H1 (cell line): ENCODE measurements around the gene CD58. TPM values are rescaled to one million over a fixed set of nuclear protein-coding genes. Genes with fewer than 3 reads are reported as not detected.

Experiments used
- CTCF ChIA-PET: fragments of 300-600 bp; sonication (Branson Sonifier 250); formaldehyde crosslinking; loops from one replicate; lab custom pipeline; 2021; ENCODE audit not compliant: partially characterized antibody; lab: Charles Lee
- POLR2A ChIA-PET: fragments of 300-600 bp; sonication (Branson Sonifier 250); formaldehyde crosslinking; loops from one replicate; lab custom pipeline; 2021; ENCODE audit warnings: inconsistent platforms; ENCODE audit not compliant: partially characterized antibody; lab: Charles Lee
- DNase-seq, 2 experiments: peaks; one replicate each; pipeline versions ENCODE4 v3.0.0 to v3.0.0-alpha.2; 2010 to 2022; ENCODE audit warnings: low spot score in 2 of 2, low read depth in 1 of 2, mixed read lengths in 1 of 2
- FAIRE-seq: peaks from 2 replicates; lab custom pipeline; 2011; peaks lifted over from hg19 to GRCh38; lab: Jason Lieb, UNC
- H2AFZ ChIP-seq: 2 replicates; pipeline ENCODE4 v1.8.1; 2012; ENCODE audit warnings: low read length, inconsistent platforms
- H2AK5ac ChIP-seq: 2 replicates; pipeline ENCODE4 v1.6.1; 2013; ENCODE audit warnings: low read depth, low read length
- H2BK120ac ChIP-seq: replicated peaks from 2 replicates; pipeline ENCODE3; 2013; ENCODE audit warnings: low read depth, low read length, inconsistent platforms
- H2BK12ac ChIP-seq: 2 replicates; pipeline ENCODE4 v1.6.1; 2013; ENCODE audit warnings: low read depth, low read length
- H2BK15ac ChIP-seq: 2 replicates; pipeline ENCODE4 v1.6.1; 2013; ENCODE audit warnings: low read length
- H2BK20ac ChIP-seq: 2 replicates; pipeline ENCODE4 v1.6.1; 2013; ENCODE audit warnings: low read length
- H2BK5ac ChIP-seq: 2 replicates; pipeline ENCODE4 v1.6.1; 2013; ENCODE audit warnings: low read depth, low read length
- H3K14ac ChIP-seq: 2 replicates; pipeline ENCODE4 v1.6.1; 2013; ENCODE audit warnings: inconsistent platforms; ENCODE audit not compliant: insufficient read length
- H3K18ac ChIP-seq: 2 replicates; pipeline ENCODE4 v1.6.1; 2013; ENCODE audit warnings: low read length; ENCODE audit errors: extremely low read depth
- H3K23ac ChIP-seq: 2 replicates; pipeline ENCODE4 v1.6.1; 2013; ENCODE audit warnings: inconsistent platforms; ENCODE audit not compliant: insufficient read length
- H3K23me2 ChIP-seq: 2 replicates; pipeline ENCODE4 v1.6.1; 2013; ENCODE audit warnings: low read depth, low read length
- H3K27ac ChIP-seq: 2 replicates; pipeline ENCODE4 v1.6.1; 2011; ENCODE audit warnings: low read depth, low read length, inconsistent platforms
- H3K27me3 ChIP-seq, 4 experiments: replicated peaks in 1 of 4; 1 replicate in 1 of 4; 2 replicates in 3 of 4; pipeline versions ENCODE4 v1.6.1 to v1.8.1; 2011 to 2013; ENCODE audit warnings: low read length in 3 of 4, mild to moderate bottlenecking in 3 of 4, inconsistent platforms in 2 of 4, mixed read lengths in 2 of 4, moderate library complexity in 1 of 4; ENCODE audit not compliant: control insufficient read depth in 3 of 4, insufficient read depth in 3 of 4; ENCODE audit errors: extremely low read depth in 1 of 4
- H3K36me3 ChIP-seq, 4 experiments: 2 replicates each; pipeline versions ENCODE4 v1.6.1 to v1.8.1; 2011 to 2013; ENCODE audit warnings: mild to moderate bottlenecking in 4 of 4, low read length in 3 of 4, moderate library complexity in 2 of 4, control low read depth in 1 of 4, inconsistent platforms in 1 of 4; ENCODE audit not compliant: insufficient read depth in 4 of 4, control insufficient read depth in 2 of 4
- H3K4ac ChIP-seq: replicated peaks from 2 replicates; pipeline ENCODE3; 2013; ENCODE audit warnings: low read length, low read depth, mixed read lengths, inconsistent platforms; ENCODE audit not compliant: insufficient read length
- H3K4me1 ChIP-seq, 4 experiments: replicated peaks in 1 of 4; 1 replicate in 1 of 4; 2 replicates in 3 of 4; pipeline versions ENCODE4 v1.6.1 to v1.8.1; 2011 to 2013; ENCODE audit warnings: low read length in 3 of 4, inconsistent platforms in 2 of 4, mixed read lengths in 1 of 4; ENCODE audit not compliant: insufficient read depth in 4 of 4, control insufficient read depth in 3 of 4
- H3K4me2 ChIP-seq, 2 experiments: 2 replicates each; pipeline versions ENCODE4 v1.6.1 to v1.8.1; 2011 to 2013; ENCODE audit warnings: low read depth in 2 of 2, low read length in 2 of 2, control low read depth in 1 of 2, inconsistent platforms in 1 of 2, mild to moderate bottlenecking in 1 of 2; ENCODE audit not compliant: insufficient read depth in 1 of 2
- H3K4me3 ChIP-seq, 4 experiments: fragments of 200-600, 300-600 bp in 1 of 4; sonication (generic), shearing (Covaris generic), sonication (Bioruptor Twin) in 1 of 4; 2 replicates each; pipeline versions ENCODE4 v1.5.1 to v1.8.1; 2011 to 2016; ENCODE audit warnings: low read length in 4 of 4, low read depth in 3 of 4, control low read depth in 2 of 4, inconsistent platforms in 2 of 4, mild to moderate bottlenecking in 2 of 4, mixed read lengths in 1 of 4, moderate library complexity in 1 of 4; ENCODE audit not compliant: insufficient read depth in 2 of 4; ENCODE audit errors: extremely low read depth in 1 of 4
- H3K56ac ChIP-seq: replicated peaks from 2 replicates; pipeline ENCODE3; 2013; ENCODE audit warnings: low read depth, mild to moderate bottlenecking, mixed read lengths, low read length, inconsistent platforms; ENCODE audit not compliant: insufficient read length
- H3K79me1 ChIP-seq: 2 replicates; pipeline ENCODE4 v1.6.1; 2013; ENCODE audit warnings: low read depth, low read length, control low read depth
- H3K79me2 ChIP-seq, 2 experiments: 2 replicates each; pipeline versions ENCODE4 v1.6.1 to v1.8.1; 2012 to 2013; ENCODE audit warnings: low read length in 2 of 2, mild to moderate bottlenecking in 2 of 2, inconsistent platforms in 1 of 2; ENCODE audit not compliant: insufficient read depth in 2 of 2, control insufficient read depth in 1 of 2
- H3K9ac ChIP-seq, 4 experiments: replicated peaks in 1 of 4; 1 replicate in 1 of 4; 2 replicates in 3 of 4; pipeline versions ENCODE4 v1.6.1 to v1.8.1; 2011 to 2013; ENCODE audit warnings: low read depth in 3 of 4, low read length in 3 of 4, control low read depth in 2 of 4, mild to moderate bottlenecking in 2 of 4, moderate library complexity in 2 of 4, inconsistent platforms in 1 of 4; ENCODE audit errors: extremely low read depth in 1 of 4
- H3K9me3 ChIP-seq, 2 experiments: 2 replicates each; pipeline versions ENCODE4 v1.6.1 to v1.8.1; 2012 to 2013; ENCODE audit warnings: mild to moderate bottlenecking in 2 of 2, moderate library complexity in 2 of 2, control low read depth in 1 of 2, inconsistent platforms in 1 of 2, low read depth in 1 of 2, low read length in 1 of 2, mixed read lengths in 1 of 2; ENCODE audit not compliant: insufficient read depth in 2 of 2
- H4K20me1 ChIP-seq, 2 experiments: replicated peaks in 1 of 2; 2 replicates each; pipeline versions ENCODE3 to v1.8.1; 2011 to 2013; ENCODE audit warnings: inconsistent platforms in 2 of 2, low read length in 2 of 2, mild to moderate bottlenecking in 1 of 2; ENCODE audit not compliant: insufficient read depth in 2 of 2, control insufficient read depth in 1 of 2
- H4K5ac ChIP-seq: 2 replicates; pipeline ENCODE4 v1.6.1; 2013; ENCODE audit warnings: low read length, low read depth, mixed read lengths, inconsistent platforms; ENCODE audit not compliant: insufficient read length
- H4K8ac ChIP-seq: 2 replicates; pipeline ENCODE4 v1.8.0; 2013; ENCODE audit warnings: mild to moderate bottlenecking, moderate library complexity, low read length, inconsistent platforms; ENCODE audit not compliant: insufficient read depth; ENCODE audit errors: extremely low read depth
- H4K91ac ChIP-seq: replicated peaks from 2 replicates; pipeline ENCODE3; 2013; ENCODE audit warnings: low read length, mixed read lengths, inconsistent platforms; ENCODE audit not compliant: insufficient read length
- CBX8 ChIP-seq: fragments of 300-800, 300-1000 bp; sonication (generic); IDR thresholded peaks from 2 replicates; pipeline ENCODE4 v1.7.1; 2016; ENCODE audit warnings: low read depth, low read length, borderline replicate concordance
- KDM4A ChIP-seq: IDR thresholded peaks from one replicate; pipeline ENCODE4 v1.7.1; 2012; ENCODE audit warnings: low read depth, mild to moderate bottlenecking, moderate library complexity, low read length, inconsistent platforms; ENCODE audit not compliant: severe bottlenecking
- NRF1 ChIP-seq: IDR thresholded peaks from 2 replicates; pipeline ENCODE4 v1.6.1; 2011; ENCODE audit warnings: mild to moderate bottlenecking, low read depth, low read length, improper control_type of control experiment
- WGBS, 2 experiments: shearing (Covaris generic) in 1 of 2; methylation state at CpG; one replicate each; pipeline versions ENCODE4 v1.1.6 to v1.1.7; 2013 to 2015; ENCODE audit warnings: low lambda C conversion rate in 2 of 2, mixed read lengths in 2 of 2, inconsistent platforms in 1 of 2, low coverage in 1 of 2, missing lambda C conversion rate in 1 of 2; ENCODE audit not compliant: insufficient replicate concordance in 2 of 2, insufficient coverage in 1 of 2, insufficient read length in 1 of 2; ENCODE audit errors: extremely low coverage in 1 of 2, missing lambda C conversion rate in 1 of 2; 5-methylcytosine and 5-hydroxymethylcytosine counted together
- polyA plus RNA-seq, 7 experiments: library from polyadenylated mRNA; depleted of rRNA in 3 of 7; stranded (reverse) in 5 of 7; unstranded in 2 of 7; fragments of >200 nt in 5 of 7; fragments of 200-250 nt in 2 of 7; gene quantifications; 1 replicate in 5 of 7; 2 replicates in 1 of 7; 4 replicates in 1 of 7; pipeline versions ENCODE4 v1.2.1 to v1.2.3, GENCODE V29; 2011 to 2013; ENCODE audit warnings: missing spikeins in 2 of 7, mixed read lengths in 2 of 7
- total RNA-seq: library from RNA; stranded (reverse); fragmentation: NEBNext Ultra II Directional; extraction: Animal tissue kit (Norgen Biotek cat#: 25700); gene quantifications from 2 replicates; pipeline ENCODE4 v1.2.1, GENCODE V29; 2021

Gene CD58
- total and polyA plus RNA-seq, 2 of the 8 experiments (the other 6 are each of a cell fraction or from before 2014, with no cell fraction given), result 5.3 to 5.5 TPM

DNA sequence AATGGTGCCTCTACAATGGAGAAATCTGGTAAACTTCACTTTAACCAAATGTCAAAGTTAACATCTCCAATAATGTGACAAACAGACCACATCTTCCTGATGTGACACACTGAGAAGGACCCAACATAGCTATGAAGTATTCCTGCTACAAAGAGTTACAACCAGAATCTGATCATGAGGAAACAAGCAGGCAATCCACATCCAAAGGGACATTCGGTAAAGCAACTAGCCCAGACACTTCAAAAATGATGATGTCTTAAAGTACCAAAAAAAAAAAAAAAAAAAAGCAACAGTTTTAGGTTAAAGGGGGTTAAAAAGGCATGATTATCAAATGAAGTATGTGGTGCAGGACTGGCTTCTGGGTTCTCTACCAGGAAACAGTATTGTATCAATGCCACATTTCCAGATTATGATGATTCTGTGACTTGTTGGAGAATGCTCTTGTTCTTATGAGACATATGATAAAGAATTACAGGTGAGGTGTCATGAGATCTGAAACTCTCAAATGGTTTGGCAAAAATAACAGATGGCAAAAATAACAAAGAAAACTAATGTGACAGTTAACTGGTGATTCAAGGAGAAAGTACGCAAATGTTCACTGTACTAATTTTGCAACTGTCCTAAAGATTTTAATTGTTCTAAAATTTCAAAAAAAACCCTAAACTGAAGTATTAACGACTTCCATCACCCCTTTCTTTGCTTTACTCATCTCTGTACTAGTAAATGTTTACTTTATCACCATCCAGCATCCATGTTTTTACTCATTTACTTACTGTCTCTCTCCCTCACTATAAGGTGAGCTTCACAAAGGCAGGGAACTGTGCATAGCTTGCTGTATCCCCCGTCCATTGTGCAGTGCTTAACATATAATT lies 2.8 kb downstream of the CD58 start:
- CTCF ChIA-PET, result interaction anchor here (0.6 to 1.4 kb wide), 5 partner anchors 10 to 642 kb away, joined by 3 to 7 read pairs (median 3); partner anchors contain the start of gene IGSF3
- Histone ChIP-seq H3K27ac (no peak overlapping the region), H3K36me3 (no peaks in the 10 kb centered on the region), H3K56ac (no peak overlapping the region), H4K5ac (no peak overlapping the region), H2AFZ (no peak overlapping the region), H4K20me1 (no peaks in the 10 kb centered on the region), H3K4ac (no peak overlapping the region), H3K4me1 (peaks cover 0 to 19% (median 7%) of the 10 kb centered on the region in 4 experiments; a peak in 5 of 7 replicates), H3K4me2 (no peak overlapping the region), H3K4me3 (no peak overlapping the region), H2BK20ac (no peak overlapping the region), H3K9ac (no peak overlapping the region), H3K9me3 (0 out of 4 replicates have a peak, but pooled peaks cover 0 to 2% of the 10 kb centered on the region in 2 experiments), H3K23ac (no peak overlapping the region), H3K18ac (no peak overlapping the region), H3K23me2 (peaks cover 9% of the 10 kb centered on the region; the same call in 1 of the 2 replicates), H2BK120ac (no peak overlapping the region), H3K14ac (no peak overlapping the region), H3K27me3 (peaks cover 0 to 4% (median 0%) of the 10 kb centered on the region in 4 experiments; a peak in 1 of 7 replicates), H3K79me1 (no peaks in the 10 kb centered on the region; the same call in 1 of the 2 replicates), H4K8ac (no peak overlapping the region), H3K79me2 (no peaks in the 10 kb centered on the region), H2AK5ac (no peak overlapping the region), H2BK5ac (no peak overlapping the region), H2BK15ac (no peak overlapping the region), H2BK12ac (no peak overlapping the region), H4K91ac (no peak overlapping the region)
- DNase-seq (no peak), FAIRE-seq (no peak)
- POLR2A ChIA-PET, result no interaction called here
- WGBS, 2 experiments, result 89 to 100% methylated on average over 1 to 4 of the region's 4 CpGs
- no peak for TF ChIP-seq CBX8
- TF ChIP-seq KDM4A, result no peak
- TF ChIP-seq NRF1, result no peak
